ENCODE results near the gene DSCAML1.

GRCh38 chr11:117809236-117810055, 12.4 kb upstream of the DSCAML1 start:
- TF ChIP-seq, protein P1, sequence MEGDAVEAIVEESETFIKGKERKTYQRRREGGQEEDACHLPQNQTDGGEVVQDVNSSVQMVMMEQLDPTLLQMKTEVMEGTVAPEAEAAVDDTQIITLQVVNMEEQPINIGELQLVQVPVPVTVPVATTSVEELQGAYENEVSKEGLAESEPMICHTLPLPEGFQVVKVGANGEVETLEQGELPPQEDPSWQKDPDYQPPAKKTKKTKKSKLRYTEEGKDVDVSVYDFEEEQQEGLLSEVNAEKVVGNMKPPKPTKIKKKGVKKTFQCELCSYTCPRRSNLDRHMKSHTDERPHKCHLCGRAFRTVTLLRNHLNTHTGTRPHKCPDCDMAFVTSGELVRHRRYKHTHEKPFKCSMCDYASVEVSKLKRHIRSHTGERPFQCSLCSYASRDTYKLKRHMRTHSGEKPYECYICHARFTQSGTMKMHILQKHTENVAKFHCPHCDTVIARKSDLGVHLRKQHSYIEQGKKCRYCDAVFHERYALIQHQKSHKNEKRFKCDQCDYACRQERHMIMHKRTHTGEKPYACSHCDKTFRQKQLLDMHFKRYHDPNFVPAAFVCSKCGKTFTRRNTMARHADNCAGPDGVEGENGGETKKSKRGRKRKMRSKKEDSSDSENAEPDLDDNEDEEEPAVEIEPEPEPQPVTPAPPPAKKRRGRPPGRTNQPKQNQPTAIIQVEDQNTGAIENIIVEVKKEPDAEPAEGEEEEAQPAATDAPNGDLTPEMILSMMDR (IDR thresholded peaks at IDR 0.05), result peak in 5 of 7 experiments; percentile 10 to 45 (median 29)
- no peak for TF ChIP-seq POLR2AphosphoS5 (IDR thresholded peaks at IDR 0.05)
- TF ChIP-seq EP300 (IDR thresholded peaks at IDR 0.05), result no peak
- no peak for TF ChIP-seq POLR2A (IDR thresholded peaks at IDR 0.05)
